SHP77 (cell line): ENCODE measurements around the gene DDX27.
"Not testable (repeated sequence)": the region's sequence is repeated elsewhere in the genome, so short reads cannot be mapped to it uniquely, and the experiment has no call there.

ENCODE experiments used
- DNase-seq, 2 experiments: peaks; one replicate each; lab custom pipeline; 2025; lab: John Stamatoyannopoulos, UW

The DDX27 gene

GRCh38 chr20:49219091-49219923 is at the start of gene DDX27:
TSS of gene DDX27 (plus strand) at chr20:49219416. CDS start at chr20:49219449, 33 bp downstream.
- DNase-seq, result peak; percentile 95 to 96

- DNase-seq, result no peak
Measured at GRCh38 chr20:49169547-49169946, 49.7 kb upstream of the DDX27 start.

GRCh38 chr20:49170714-49171113 is 48.5 kb upstream of the DDX27 start:
- no peak for DNase-seq

- DNase-seq, result no peak
Measured at GRCh38 chr20:49171909-49172308, 47.3 kb upstream of the DDX27 start.

- DNase-seq, result no peak
Measured at GRCh38 chr20:49172413-49172812, 46.8 kb upstream of the DDX27 start.

- no peak for DNase-seq
Measured at GRCh38 chr20:49174183-49174582, 45.0 kb upstream of the DDX27 start.

- no peak for DNase-seq
Measured at GRCh38 chr20:49179368-49180277, 39.6 kb upstream of the DDX27 start.

GRCh38 chr20:49181265-49181877 is 37.8 kb upstream of the DDX27 start:
- DNase-seq, result no peak

- DNase-seq, result no peak
Measured at GRCh38 chr20:49183444-49183843, 35.8 kb upstream of the DDX27 start.

- DNase-seq, result not testable (repeated sequence)
Measured at GRCh38 chr20:49184084-49184501, 35.1 kb upstream of the DDX27 start.

GRCh38 chr20:49184691-49185070 is 34.5 kb upstream of the DDX27 start:
- DNase-seq, result no peak

- DNase-seq, result no peak
Measured at GRCh38 chr20:49185071-49185761, 34.0 kb upstream of the DDX27 start.

- DNase-seq, result no peak
Measured at GRCh38 chr20:49186535-49187329, 32.5 kb upstream of the DDX27 start.

GRCh38 chr20:49187330-49187850 is 31.8 kb upstream of the DDX27 start:
- no peak for DNase-seq

- peak; percentile 88 to 95 for DNase-seq
Measured at GRCh38 chr20:49187851-49188641, 31.2 kb upstream of the DDX27 start, which contains the start of gene STAU1. TSS of gene STAU1 (minus strand) at chr20:49188334. CDS start at chr20:49166201, 22,133 bp downstream.

- DNase-seq, result not testable (repeated sequence)
Measured at GRCh38 chr20:49192944-49193518, 26.2 kb upstream of the DDX27 start.

- no peak for DNase-seq
Measured at GRCh38 chr20:49199729-49200293, 19.4 kb upstream of the DDX27 start.

- DNase-seq, result no peak
Measured at GRCh38 chr20:49203011-49203410, 16.2 kb upstream of the DDX27 start.

GRCh38 chr20:49203746-49204145 is 15.5 kb upstream of the DDX27 start:
- no peak for DNase-seq
